GM12874 (cell line): ENCODE measurements around the gene H2BK1.

Experiments used
- TF ChIP-seq, protein P1 (sequence below): IDR thresholded peaks from 2 replicates; pipeline ENCODE4 v1.5.1; 2011; ENCODE audit warnings: low read depth, mild to moderate bottlenecking, control low read depth, low read length, moderate library complexity; ENCODE audit not compliant: insufficient read depth

The H2BK1 gene

DNA sequence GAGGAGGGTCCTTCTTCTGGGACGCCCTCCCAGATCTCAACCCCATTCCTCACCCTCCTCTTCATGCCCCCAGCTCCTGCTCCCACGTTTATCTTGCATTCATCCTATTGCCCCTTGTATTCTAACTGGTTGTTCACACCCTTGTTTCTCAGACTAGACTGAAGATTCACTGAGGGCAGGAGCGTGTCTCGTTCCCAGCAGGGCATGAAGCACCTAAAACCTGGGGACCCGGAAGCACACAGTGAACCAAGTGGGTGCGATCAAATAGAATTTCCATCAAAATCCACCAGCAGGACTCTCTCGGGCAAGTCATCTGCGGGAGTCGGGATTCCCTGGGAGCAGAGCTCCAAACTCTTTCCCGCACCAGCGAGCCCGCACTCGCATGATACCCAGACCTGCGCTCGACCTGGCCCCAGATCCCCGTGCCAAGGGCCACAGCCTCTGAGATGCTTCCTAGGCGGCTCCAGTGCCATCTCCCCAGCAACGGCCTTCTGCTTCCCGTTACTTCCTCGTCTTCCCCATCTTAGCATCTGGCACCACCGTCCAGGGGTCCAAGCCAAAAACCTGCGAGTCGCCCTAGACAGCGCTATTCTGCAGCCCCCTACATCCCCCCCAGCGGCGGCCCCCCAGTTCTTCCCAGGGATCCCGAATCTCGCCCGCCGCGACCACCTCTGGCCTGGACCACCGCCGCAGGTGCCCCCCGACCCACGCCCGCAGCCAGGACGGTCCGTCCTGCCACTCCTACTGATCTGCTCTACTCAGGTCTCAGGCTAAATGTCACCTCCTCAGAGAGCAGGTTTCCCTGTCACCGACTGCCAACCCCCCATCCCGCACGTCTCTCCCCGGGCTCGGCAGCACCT is 36.7 kb downstream of the H2BK1 start:
- TF ChIP-seq, protein P1, sequence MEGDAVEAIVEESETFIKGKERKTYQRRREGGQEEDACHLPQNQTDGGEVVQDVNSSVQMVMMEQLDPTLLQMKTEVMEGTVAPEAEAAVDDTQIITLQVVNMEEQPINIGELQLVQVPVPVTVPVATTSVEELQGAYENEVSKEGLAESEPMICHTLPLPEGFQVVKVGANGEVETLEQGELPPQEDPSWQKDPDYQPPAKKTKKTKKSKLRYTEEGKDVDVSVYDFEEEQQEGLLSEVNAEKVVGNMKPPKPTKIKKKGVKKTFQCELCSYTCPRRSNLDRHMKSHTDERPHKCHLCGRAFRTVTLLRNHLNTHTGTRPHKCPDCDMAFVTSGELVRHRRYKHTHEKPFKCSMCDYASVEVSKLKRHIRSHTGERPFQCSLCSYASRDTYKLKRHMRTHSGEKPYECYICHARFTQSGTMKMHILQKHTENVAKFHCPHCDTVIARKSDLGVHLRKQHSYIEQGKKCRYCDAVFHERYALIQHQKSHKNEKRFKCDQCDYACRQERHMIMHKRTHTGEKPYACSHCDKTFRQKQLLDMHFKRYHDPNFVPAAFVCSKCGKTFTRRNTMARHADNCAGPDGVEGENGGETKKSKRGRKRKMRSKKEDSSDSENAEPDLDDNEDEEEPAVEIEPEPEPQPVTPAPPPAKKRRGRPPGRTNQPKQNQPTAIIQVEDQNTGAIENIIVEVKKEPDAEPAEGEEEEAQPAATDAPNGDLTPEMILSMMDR: no peak

DNA sequence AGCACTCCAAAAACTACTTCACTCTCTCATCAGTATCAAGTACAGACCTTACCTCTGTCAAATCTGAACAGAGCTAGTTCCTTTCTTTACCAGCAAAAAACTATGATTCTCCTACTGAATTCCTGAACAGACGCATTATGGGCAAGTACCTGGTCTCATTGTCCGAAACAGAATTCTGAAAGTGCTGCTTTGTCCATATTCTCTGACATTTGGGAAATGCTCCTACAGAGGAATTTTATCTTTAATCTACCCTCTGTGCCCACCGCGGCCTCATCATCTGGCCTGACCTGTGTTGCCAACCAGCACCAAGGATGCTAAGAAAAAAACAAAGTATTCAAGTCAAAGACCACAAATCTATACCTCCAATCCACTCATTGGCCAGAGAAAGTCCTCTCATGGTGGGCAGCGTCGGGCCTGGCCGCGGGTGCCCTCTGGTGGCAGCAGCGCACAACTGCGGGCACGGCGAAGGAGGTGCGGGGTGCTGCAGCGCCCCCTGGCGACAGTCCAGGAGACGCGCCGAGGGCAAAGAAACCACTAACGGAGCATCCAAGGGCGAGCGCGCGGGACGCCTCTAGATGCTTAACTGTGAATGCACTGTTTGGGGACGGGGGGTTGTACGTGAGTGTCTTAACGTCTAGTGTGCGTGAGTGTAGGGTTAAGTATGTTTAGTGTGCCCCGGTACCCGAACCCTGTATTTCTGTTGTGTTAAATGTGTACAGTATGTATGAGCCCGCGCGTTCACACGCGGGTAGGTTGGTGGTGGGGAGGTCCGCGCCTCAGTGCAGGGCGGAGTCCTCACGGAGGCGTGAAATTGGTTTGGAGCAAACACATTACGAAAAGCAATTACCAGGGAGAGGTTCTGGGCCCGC is 37.8 kb downstream of the H2BK1 start:
- TF ChIP-seq, protein P1: peak; percentile 100

- TF ChIP-seq, protein P1: no peak
Observed at GRCh38 chr7:151168787-151169162, 41.5 kb downstream of the H2BK1 start.

DNA sequence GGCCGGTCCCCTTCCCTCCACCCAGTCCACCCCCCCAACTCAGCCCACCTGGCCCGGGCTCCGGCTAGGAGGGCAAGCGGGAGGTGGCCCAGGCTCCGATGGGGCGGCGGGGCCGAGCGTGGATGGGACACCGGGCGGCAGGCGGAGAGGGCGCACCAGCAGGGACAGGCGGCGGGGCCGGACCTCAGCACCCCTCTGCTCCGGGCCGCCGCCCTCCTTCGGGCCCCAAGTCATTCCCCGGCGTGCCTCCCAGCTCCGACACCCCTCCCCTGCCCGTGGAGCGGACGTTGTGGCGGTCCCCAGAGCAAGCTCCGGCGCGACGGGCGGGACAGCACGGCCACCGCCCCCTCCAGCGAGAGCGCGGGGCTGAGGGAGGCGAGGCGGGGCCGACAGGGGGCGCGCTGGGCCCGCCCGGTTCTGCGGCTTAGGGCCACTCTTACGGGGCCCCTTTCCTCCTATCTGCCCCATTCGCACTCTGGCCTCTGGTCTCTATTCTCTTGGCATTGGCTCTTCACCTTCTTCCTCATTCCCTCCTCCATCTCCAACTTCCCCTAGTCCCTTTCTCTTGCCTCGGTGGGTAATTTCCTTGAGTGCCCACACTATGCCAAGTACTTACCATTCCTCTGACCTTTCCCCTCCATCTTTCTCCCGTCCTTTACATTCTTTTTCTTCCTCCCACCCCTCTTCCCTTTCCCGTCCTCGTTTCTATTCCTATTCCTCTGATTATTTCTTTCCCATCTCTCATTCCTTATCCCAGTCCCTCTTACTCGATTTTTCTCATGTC is 42.1 kb downstream of the H2BK1 start:
- TF ChIP-seq, protein P1: peak; percentile 81

- TF ChIP-seq, protein P1: no peak
Observed at GRCh38 chr7:151167197-151167961, 42.9 kb downstream of the H2BK1 start, which contains the start of gene GBX1. GBX1 (minus strand) TSS chr7:151167694; CDS start chr7:151167548, 146 bp downstream.

DNA sequence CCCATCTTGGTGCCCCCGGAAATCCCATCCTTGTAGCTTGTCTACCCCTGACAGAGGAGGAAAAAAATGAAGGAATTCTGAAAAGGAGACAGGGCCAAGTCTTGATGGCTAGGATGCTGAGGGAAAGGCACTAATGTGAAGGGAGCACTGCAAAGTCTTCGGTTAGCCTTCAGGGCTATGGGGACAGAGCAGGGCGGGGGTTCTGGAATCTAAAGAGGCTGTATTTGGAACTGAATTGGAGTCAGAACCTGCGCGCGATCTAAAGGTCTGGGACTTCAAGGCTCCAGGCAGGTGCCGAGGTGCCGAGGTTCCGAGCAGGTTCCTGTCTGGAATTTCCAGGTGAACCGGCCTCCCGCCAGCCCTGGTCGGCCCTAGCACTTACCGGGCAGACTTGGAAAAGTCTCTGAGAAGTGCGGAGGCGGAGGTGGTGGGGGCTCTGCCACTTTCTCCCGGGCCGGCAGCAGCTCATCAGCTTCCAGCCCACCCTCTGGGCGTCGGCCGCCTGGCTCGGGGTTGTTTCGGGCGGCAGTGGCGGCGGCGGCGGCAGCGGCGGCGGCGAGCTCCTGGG is 43.6 kb downstream of the H2BK1 start:
- TF ChIP-seq, protein P1: no peak
